T-helper 22 cell (primary cell): Measurements from ENCODE around the gene ARRDC2.
"Not testable (repeated sequence)": the region's sequence is repeated elsewhere in the genome, so short reads cannot be mapped to it uniquely, and the experiment has no call there.

Source experiments
- DNase-seq: peaks from one replicate; pipeline ENCODE4 v3.0.0-alpha.2; 2020; ENCODE audit warnings: low read depth

Gene ARRDC2

DNA sequence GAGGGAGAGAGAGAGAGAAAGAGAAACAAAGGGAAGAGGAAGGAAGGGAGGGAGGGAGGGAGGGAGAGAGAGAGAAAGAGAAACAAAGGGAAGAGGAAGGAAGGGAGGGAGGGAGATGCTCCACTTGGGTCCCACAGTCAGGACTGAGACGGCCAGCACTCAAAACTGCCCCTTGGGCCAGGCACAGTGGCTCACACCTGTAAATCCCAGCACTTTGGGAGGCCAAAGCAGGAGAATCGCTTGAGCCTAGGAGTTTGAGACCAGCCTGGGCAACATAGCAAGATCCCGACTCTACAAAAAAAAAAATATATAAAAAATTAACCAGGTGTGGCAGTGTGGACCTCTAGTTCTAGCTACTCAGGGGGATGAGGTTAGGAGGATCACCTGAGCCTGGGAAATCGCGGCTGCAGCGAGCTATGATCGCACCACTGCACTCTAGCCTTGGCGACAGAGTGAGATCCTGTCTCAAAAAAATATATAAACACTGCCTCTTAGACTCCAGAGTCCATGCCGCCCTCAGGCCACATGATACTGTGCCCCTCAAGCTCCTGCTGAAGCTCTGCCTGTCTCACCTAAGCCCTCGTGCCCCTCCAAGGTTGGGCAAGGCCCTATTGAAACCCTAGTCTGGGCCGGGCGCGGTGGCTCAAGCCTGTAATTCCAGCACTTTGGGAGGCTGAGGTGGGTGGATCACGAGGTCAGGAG is 8.4 kb downstream of the ARRDC2 start:
- DNase-seq = no peak

DNA sequence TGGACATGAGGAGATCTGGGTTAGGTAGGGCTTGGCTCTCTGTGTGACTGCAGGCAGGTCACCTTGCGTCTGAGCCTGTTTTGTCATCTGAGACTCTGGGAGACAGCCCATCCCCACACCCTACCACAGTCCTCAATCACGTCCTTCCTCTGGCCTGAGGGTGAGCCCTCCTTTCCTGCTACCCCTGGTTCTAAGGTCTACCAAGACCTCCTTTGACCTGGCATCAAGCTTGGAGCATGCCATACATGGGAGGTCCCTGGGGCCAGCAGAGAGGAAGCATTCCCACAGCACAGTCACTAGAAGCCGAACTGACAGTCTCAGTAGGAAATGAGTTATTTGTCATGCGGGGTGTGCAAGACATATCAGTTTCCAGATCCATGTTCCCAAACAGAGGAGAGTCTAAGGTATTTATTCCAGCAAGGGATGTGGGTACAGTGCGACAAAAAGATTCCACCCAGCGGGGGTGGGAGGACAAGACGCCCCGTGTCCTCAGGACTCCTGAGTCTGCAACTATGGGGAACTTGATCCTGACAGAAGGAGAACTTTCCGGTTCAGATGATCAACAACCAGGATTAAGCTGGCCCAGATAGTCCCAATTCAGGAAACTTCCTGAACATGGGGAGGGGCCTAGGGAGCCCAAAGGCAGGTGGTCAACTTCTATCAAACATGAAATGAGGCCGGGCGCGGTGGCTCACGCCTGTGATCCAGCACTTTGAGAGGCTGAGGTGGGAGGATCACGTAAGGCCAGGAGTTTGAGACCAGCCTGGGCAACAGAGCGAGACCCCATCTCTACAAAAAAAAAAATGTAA is 9.5 kb downstream of the ARRDC2 start:
- no peak for DNase-seq

DNA sequence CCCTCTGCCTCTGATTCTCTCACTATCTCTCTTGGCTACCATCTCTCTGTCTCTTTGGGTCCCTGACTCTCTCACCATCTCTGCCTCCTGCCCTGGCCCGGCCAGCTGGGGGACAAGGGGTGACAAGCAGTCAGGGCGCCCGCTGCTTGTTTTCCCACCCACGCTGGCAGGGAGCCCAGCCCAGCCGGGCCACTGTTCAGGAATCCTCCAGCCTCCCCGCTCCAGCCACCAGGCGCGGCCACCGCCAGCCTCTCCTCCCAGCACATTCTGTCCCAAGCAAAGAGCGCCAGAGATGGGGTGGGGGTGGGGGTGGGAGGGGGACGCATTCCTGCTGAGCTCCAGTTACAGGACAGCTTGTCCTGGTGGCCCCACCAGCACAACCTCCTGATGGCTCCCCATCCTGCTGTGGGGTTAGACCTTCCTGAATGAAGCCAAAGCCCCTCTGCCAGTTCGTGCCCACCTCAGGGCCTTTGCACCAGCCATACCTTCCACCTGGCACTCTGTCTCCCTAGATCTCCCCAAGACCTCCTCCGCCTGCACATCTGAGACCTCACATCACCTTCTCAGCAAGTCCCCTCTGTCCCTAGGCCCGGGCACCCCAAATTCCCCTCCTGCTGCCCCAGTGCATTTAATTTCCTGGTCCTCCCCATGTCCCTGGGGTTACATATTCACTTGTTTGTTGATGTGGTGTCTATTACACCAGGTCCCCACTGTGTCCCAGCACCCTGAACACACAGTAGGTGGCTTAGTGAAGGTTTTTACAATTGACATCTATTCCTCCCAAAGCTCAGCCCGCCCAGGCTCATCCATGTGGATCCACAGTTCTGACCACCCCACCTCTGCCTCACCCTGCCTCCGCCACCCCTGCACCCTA is 12.5 kb downstream of the ARRDC2 start:
- no peak for DNase-seq

DNA sequence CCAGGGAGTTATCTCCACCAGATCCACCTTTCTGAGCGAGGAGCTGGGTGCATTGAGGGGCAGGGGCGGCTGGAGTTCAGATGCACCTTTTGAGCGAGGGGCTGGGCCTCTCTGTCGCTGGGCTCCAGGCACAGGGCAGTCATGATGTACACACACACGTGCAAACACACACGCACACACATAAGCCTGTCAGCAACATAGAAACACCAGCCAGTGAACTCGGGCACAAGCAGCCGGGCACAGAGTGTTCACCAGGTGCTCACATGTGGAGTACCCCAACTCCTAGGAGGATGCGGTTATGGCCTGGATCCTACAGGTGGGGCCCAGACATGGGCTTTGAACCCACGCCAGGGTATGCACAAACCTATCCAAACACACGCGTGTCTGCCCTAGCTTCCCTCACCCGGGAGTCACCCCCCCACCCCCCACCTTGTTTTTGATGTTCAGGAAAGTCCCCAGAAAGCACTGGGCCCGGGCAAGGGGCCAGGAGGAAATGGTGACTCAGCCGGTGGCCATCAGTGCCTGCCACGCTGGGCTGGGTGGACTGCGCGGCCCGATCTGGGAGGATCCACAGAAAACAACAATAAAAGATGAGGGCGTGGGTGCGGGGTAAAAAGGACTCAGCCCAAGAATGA is 13.3 kb downstream of the ARRDC2 start:
- DNase-seq = peak; percentile 75

DNA sequence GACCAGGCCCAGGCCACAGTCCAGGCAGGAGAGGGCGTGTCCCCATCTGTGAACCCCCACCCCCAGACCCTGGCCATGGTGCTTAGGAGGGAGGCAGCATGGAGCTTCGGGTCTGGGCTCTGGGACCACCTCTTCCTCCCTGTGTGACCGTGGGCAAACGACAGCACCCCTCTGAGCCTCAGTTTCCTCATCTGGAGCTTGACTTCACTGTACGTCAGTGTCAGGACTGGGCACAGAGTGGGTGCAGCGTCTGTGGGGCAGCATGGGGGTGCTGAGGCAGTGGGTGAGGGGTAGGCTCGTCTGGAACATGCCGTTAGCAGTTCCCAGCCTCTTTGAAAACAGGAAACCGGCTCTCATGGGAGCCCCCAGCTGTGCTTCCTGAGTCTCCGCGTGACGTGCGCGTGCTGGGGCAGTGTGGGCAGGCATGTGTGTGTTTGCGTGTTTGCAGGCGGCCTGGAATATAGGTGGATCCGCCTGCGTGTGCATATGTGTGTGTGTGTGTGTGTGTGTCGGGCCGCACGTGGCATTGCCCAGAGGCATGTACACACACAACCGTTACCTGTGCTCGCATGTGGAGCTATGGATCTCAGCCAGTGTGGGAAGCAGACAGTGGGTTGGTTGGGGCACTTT is 15.8 kb downstream of the ARRDC2 start:
- DNase-seq = peak; percentile 75

DNA sequence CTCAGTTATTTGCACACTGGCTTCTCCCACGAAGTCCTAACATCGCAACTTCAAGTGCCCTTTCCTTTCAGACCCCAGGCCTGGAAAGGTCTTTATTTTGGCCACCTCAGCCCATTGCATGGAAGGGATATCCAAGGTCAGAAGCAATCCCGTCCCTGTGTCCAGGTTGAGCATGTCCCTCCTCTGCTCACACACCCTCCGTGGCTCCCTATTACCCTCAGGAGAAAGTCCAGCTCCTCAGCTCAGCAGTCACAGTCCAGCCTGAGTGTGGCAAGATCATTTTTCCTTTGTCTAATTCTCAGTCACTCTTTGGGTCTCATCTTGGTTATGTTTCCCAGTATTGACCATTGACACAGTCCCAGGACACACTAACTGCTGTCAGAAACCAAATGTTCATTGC is 19.2 kb downstream of the ARRDC2 start:
- no peak for DNase-seq

DNA sequence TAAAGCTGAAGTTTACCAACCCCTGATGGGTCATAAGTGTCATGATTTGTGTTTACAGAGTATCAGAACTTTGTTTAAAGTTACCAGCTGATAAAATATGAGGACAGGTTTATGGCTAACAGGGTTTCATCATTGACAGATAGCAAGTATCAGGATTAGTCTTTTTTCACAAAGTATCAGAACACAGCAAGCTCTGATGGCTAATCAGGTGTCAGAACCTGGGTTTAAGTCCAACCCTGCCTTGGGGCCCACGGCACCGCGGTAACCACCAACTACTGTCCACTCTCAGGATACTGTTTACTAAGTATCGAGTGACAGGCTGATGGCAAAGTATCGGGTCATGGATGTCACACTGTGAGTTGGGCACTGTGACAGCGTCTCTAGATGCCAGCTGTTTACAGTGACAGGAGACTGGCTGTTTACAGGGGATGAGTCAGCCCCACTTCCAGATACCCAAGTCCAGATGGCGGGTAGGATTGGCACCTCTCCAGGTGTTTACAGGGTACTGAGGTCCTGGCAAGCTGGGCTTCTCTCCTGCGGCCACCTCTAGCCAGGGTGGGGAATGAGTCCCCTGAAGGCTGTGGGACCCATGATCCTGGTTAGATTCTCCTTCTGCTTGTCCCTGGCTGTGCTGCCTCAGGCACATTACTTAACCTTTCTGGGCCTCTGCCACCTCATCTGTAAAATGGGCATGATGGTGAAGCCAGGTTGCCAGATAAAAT is 21.8 kb downstream of the ARRDC2 start:
- no peak for DNase-seq

DNA sequence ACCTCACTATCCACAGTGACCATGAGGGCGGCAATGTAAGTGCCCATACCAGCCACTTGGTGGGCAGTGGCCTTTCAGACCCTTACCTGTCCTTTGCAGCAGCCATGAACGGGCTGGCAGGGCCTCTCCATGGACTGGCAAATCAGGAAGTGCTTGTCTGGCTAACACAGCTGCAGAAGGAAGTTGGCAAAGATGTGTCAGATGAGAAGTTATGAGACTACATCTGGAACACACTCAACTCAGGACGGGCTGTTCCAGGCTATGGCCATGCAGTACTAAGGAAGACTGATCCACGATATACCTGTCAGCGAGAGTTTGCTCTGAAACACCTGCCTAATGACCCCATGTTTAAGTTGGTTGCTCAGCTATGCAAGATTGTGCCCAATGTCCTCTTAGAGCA is 23.4 kb downstream of the ARRDC2 start:
- DNase-seq = not testable (repeated sequence)

DNA sequence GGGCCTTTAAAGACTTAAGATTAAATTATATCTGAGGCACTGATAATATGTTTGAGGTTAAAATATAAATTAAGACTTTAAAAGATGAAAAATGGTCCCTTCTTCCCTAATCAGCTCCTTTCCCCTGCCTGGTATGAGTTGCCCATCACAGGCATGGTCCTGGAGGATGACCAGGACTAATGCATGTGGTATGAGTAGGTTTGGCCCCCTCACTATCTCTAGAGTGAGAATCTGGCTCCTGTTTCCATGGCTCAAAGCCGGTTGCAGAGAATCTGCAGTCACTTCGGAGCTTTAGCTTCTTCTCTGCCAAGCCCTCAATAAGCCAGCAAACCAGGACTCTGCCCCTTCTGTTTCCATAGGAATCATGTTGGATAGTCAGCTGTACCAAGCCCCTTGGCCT is 24.1 kb downstream of the ARRDC2 start:
- DNase-seq = not testable (repeated sequence)

DNA sequence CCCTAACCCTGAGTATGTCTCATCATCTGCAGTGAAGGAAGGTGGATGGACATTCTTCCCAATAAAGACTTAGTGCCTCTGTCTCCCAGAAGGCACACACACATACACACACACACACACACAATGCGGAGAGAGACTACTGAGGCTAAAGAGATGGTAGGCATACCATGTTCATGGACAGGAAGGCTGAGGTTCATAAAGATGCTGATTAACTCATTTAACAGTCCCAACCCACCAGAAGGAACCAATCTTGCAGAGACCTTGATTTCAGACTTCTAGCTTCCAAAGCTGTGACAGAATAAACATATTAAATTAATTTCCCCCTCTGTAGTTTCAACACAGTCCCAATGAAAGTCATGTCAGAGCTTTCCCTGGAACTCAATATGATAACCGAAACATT is 33.1 kb downstream of the ARRDC2 start:
- no peak for DNase-seq

DNA sequence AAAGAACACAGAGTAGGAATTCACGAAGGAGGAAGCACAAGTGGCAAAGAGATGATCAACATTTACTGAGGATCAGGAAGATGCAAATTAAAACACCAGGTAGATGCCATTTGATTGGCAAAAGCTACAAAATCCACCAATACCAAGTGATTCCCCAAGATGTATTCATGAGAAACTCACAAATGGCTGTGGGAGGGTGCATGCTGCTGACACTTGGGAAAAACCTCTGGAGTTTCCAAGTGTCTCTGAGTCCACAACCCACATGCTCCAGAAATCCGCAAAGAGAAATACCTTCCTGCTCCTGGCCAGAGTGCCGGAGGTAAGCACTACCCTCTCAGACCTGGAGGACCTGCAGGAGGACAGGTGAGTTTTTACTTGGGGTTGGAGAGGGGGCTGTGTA is 35.7 kb downstream of the ARRDC2 start:
- no peak for DNase-seq

DNA sequence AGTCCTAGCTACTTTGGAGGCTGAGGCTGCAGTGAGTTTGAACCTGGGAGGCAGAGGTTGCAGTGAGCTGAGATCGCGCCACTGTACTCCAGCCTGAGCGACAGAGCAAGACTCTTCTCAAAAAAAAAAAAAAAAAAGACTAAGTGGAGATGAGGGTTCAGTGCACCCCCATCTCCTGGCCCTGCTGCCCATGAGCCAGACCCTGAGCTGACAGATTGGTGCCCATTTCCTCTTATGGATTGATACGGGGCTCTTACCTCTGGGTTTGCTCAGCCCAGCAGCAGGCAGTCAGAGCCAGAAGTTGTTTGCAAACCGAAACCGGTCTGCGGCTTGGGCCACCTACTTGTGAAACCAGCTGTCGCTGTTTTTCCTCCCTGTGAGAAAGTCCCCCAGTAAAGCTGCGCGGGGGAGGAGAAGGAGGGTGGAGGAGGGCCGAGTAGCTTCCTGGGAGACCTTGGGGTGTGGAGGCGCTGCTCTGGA is 36.9 kb downstream of the ARRDC2 start:
- peak; percentile 57 for DNase-seq

DNA sequence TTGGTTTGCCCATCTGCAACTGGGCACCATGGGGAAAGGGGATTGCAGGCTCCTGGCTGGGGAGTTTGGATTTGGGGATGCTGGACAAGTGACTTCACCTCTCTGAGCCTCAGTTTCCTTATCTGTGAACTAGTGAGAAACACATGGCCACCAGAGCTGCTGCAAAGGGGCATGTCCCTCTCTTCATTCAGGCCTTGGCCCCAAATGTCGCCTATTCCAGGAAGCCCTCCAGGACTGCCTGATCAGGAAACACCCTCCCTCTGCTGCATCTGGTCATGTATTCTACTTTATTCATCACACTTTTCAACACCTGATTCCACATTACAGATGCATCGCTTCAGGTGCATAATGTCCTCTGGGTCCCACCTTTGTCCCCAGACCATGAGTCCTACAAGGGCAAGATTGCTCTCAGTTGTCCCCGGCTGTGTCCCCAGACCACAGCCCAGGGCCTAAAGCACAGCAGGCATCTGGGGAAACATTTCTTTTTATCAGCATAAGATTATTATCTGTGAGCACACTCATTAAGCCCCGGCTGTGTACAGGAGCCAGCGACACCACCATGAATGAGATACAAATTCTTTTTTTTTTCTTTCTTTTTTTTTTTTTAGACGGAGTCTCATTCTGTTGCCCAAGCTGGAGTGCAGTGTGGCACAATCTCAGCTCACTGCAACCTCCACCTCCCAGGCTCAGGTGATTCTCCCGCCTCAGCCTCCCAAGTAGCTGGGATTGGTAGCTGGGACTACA is 37.5 kb downstream of the ARRDC2 start:
- DNase-seq = no peak

DNA sequence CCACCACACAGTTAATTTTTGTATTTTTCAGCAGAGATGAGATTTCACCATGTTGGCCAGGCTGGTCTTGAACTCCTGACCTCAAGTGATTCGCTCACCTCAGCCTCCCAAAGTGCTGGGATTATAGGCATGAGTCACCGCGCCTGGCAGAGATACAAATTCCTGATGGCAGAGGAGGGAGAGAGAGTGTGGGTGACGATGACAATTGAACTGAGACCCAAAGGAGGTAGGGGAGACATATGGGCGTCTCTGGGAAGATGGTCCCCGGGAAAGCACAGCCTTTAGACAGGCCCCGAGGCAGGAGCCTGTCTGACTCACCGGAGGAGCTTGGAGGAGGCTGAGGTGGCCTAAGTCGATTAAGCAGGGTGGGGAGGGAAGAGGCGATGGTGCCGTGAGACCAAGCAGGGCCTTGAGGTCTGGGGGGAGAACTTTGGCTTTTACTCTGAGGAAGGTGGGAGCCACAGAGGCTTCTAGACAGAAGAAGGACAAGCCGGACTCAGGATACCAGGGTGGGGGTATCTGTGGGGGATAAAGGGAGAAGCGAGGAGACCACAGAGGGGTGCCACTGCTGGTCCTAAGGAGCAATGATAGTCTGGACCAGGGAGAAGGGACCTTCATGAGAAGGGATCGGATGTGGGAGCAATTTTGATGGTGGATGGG is 38.2 kb downstream of the ARRDC2 start:
- no peak for DNase-seq

DNA sequence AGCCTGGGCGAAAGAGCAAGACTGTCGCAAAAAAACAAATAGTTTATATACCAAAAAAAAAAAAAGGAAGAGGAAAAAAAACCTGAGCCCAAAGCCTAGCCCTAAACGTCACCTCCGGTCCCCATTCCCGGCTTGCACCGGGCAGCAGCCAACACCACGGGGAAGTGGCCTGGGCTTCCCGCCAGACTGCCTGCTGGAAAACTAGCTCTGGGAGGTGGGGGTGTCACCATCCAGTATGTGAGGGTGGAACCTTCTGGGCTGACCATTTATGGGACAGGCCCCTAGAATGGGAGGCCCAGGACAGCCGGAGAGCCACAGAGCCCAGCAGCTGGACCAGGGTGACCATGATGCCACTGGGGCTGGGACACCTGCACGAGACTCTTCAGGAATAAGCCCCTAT is 41.4 kb downstream of the ARRDC2 start:
- DNase-seq = no peak

DNA sequence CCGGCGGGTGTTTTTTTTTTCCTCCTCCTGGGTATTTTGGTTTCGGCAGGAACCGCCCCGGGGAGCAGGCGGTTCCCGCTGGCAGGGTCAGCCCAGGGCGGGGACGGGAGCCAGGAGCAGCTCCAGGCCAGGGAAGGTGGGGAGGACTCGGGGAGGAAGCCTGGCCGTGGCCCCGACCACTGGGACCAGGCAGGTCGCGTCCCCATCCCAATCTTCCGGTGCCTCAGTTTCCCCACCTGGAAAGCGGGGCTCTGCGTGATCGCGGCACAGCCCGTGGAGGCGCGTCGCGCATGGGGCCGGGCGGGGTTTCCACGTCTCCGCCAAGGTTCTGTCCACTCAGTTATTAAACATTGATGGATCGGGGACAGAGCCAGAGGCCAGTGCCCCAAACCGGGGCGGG is 43.9 kb downstream of the ARRDC2 start:
- no peak for DNase-seq

DNA sequence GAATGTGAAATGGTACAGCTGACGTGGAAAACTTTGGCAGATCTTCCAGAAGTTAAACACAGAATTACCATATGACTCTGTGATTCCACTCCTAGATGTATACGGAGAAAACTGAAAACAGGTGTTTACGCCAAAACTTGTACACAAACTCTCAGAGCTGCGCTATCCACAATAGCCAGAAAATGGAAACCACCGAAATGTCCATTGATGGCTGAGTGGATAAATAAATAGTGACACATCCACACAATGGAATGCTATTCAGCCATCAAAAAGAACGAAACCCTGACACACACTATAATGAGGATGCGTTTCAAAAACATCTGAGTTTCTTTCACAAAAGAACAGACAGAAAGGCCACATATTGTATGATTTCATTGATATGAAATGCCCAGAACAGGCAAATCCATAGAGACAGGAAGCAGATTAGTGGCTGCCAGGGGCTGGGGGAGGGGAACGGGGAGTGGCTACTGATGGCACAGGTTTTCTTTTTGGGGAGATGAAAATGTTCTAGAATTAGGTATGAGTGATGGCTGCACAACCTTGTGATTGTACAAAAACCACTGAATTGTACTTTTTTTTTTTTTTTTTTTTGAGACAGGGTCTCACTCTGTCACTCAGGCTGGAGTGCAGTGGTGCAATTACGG is 45.7 kb downstream of the ARRDC2 start:
- no peak for DNase-seq

DNA sequence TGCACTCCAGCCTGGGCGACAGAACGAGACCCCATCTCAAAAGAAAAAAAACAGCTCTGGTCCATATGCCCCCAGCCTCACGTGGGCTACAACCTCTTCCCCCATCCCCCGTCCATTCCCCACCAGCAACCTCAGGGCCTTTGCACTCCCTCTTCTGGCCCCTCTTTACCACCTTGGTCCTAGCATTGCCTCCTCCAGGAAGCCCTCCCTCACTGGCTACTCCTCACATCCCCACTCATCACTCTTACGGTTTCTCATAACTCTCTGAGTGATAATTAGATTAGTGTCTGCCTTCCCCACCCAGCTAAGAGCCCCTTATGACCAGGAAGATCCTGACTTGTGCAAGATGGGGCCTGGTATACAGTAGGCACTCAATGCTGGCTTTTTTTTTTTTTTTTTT is 48.0 kb downstream of the ARRDC2 start:
- DNase-seq = no peak

DNA sequence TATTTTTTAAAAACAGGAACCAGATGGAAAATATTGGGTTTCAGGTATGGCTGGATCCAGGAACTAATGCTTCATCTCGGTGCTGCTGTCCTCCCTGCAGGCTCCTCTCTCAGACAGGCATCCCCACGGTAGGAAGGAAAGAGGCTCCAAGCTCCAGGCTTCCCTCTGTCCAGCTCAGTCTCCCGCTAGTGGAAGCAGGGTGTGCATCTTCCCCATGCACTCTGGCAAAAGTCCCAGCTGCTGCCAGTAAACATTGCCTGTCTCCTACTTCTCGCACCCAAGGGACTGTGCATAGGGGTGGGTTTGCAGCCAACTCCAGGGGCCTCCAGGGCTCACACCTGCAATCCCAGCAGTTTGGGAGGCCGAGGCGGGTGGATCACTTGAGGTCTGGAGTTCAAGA is 49.6 kb downstream of the ARRDC2 start:
- DNase-seq = no peak
